WTC11 (cell line): ENCODE results near the gene THBD. TPM values are rescaled to one million over a fixed set of nuclear protein-coding genes. Genes with fewer than 3 reads are reported as not detected.

Experiments used
- ATAC-seq: fragments of 200-7000 bp; cut with Tn5 transposase; 2 replicates; pipeline ENCODE4 v1.10.0; 2021; ENCODE audit warnings: mild to moderate bottlenecking, moderate library complexity
- CTCF ChIA-PET: fragments of 300-600 bp; sonication (Branson Sonifier 250); formaldehyde crosslinking; loops from one replicate; lab custom pipeline; 2021; ENCODE audit warnings: antibody characterized with exemption; lab: Charles Lee
- POLR2A ChIA-PET: fragments of 350-600 bp; sonication (Branson Sonifier 250); formaldehyde crosslinking; loops from one replicate; lab custom pipeline; 2021; ENCODE audit warnings: antibody characterized with exemption; lab: Charles Lee
- DNase-seq: peaks from one replicate; pipeline ENCODE4 v3.0.0; 2021; ENCODE audit warnings: low spot score
- H3K27ac Mint-ChIP-seq: 2 replicates; pipeline ENCODE4 v1.8.0; 2021; ENCODE audit warnings: mixed read lengths
- H3K27me3 Mint-ChIP-seq: 2 replicates; pipeline ENCODE4 v1.8.0; 2021; ENCODE audit warnings: low read depth, mild to moderate bottlenecking, moderate library complexity, mixed read lengths
- H3K36me3 Mint-ChIP-seq: 2 replicates; pipeline ENCODE4 v1.8.0; 2021; ENCODE audit warnings: mixed read lengths
- H3K4me1 Mint-ChIP-seq: 2 replicates; pipeline ENCODE4 v1.8.0; 2022; ENCODE audit warnings: mixed read lengths
- H3K4me3 Mint-ChIP-seq: 2 replicates; pipeline ENCODE4 v1.8.0; 2021; ENCODE audit warnings: mild to moderate bottlenecking, moderate library complexity, mixed read lengths
- H3K9me3 Mint-ChIP-seq: 2 replicates; pipeline ENCODE4 v1.8.0; 2021; ENCODE audit warnings: mixed read lengths
- CBFB ChIP-seq: sonication (generic); formaldehyde crosslinking; IDR thresholded peaks from 2 replicates; pipeline ENCODE4 v1.8.1; 2022; ENCODE audit warnings: mild to moderate bottlenecking, low read depth, missing genetic modification reagents
- CREB1 ChIP-seq: sonication (generic); formaldehyde crosslinking; IDR thresholded peaks from 2 replicates; pipeline ENCODE4 v1.8.0; 2023; ENCODE audit warnings: mild to moderate bottlenecking, missing genetic modification reagents
- FOXK1 ChIP-seq: sonication (generic); formaldehyde crosslinking; IDR thresholded peaks from 2 replicates; pipeline ENCODE4 v1.8.0; 2022; ENCODE audit warnings: mild to moderate bottlenecking, moderate library complexity, missing genetic modification reagents
- IRF2 ChIP-seq: sonication (generic); formaldehyde crosslinking; IDR thresholded peaks from 2 replicates; pipeline ENCODE4 v1.8.0; 2022; ENCODE audit warnings: low read depth, missing genetic modification reagents, borderline replicate concordance
- JUN ChIP-seq: sonication (generic); formaldehyde crosslinking; IDR thresholded peaks from 2 replicates; pipeline ENCODE4 v1.8.0; 2023; ENCODE audit warnings: mild to moderate bottlenecking, missing genetic modification reagents
- NFE2L1 ChIP-seq: sonication (generic); formaldehyde crosslinking; IDR thresholded peaks from 2 replicates; pipeline ENCODE4 v1.8.1; 2023; ENCODE audit warnings: missing genetic modification reagents
- NR1H2 ChIP-seq: sonication (generic); formaldehyde crosslinking; IDR thresholded peaks from 2 replicates; pipeline ENCODE4 v1.9.0; 2021; ENCODE audit warnings: mild to moderate bottlenecking, moderate library complexity, missing genetic modification reagents
- PRRX2 ChIP-seq: fragments of 250-450 bp; sonication (Bioruptor Pico); IDR thresholded peaks from 2 replicates; pipeline ENCODE4 v1.8.0; 2021; ENCODE audit warnings: mild to moderate bottlenecking
- SMAD4 ChIP-seq: sonication (generic); formaldehyde crosslinking; IDR thresholded peaks from 2 replicates; pipeline ENCODE4 v1.8.0; 2022; ENCODE audit warnings: mild to moderate bottlenecking, missing genetic modification reagents
- total RNA-seq: library from RNA; stranded (reverse); gene quantifications from 3 replicates; pipeline ENCODE4 v1.2.3, GENCODE V29; 2021
- TF ChIP-seq, protein P1 (sequence below): fragments of 250-450 bp; sonication (Bioruptor Pico); IDR thresholded peaks from 2 replicates; pipeline ENCODE4 v1.9.0; 2021; ENCODE audit warnings: mild to moderate bottlenecking, borderline replicate concordance
- TF ChIP-seq, protein P2 (sequence below): fragments of 200-600 bp; IDR thresholded peaks from 2 replicates; pipeline ENCODE4 v1.8.0; 2022; ENCODE audit warnings: antibody characterized with exemption
- TF ChIP-seq, protein P3 (sequence below): fragments of 250-450 bp; sonication (Bioruptor Pico); IDR thresholded peaks from 2 replicates; pipeline ENCODE4 v1.9.0; 2021; ENCODE audit warnings: mild to moderate bottlenecking
- TF ChIP-seq, protein P4 (sequence below): fragments of 250-450 bp; sonication (Bioruptor Pico); IDR thresholded peaks from 2 replicates; pipeline ENCODE4 v2.1.2; 2022; ENCODE audit warnings: mild to moderate bottlenecking, moderate library complexity
- TF ChIP-seq, protein P5 (sequence below): sonication (generic); formaldehyde crosslinking; IDR thresholded peaks from 2 replicates; pipeline ENCODE4 v1.8.1; 2023; ENCODE audit warnings: mild to moderate bottlenecking, moderate library complexity, missing genetic modification reagents
- TF ChIP-seq, protein P6 (sequence below): sonication (generic); formaldehyde crosslinking; conservative IDR thresholded peaks from 2 replicates; pipeline ENCODE4 v1.8.1; 2023; ENCODE audit warnings: mild to moderate bottlenecking, low read depth, missing genetic modification reagents, moderate library complexity
- TF ChIP-seq, protein P7 (sequence below): sonication (generic); formaldehyde crosslinking; conservative IDR thresholded peaks from 2 replicates; pipeline ENCODE4 v1.8.1; 2022; ENCODE audit warnings: mild to moderate bottlenecking, missing genetic modification reagents

THBD gene
- total RNA-seq, 1 experiment from 2014 or later = 1.0 TPM

DNA sequence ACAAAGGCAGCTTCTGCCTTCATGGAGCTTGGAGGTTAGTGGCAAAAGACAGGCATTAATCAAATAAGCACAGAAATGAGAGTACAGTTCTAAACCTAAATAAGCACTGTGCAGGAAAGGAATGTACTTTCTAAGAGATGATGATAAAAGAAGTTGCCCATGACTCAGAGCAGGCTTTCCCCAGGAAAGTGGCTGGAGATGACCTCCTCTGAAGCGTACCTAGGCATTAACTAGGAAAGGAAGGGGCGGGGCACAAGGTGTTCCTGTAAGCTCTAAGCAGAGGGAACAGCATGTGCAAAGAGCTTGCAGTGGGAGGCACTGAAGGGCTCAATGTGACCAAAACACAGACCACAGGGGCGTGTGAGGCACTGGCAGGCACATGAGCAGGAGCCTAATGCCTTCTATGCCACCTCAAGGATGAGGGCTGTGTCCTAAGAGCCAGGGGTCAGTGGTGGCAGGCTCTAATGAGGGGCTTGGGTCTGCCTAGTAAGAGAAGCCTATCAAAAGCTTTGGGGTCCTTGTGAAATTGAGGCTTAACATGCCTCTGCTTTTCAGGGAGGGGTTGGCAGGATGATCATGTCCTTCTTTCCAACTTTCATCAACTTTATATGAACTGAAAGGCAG is 9.5 kb downstream of the THBD start (continued):
- TF ChIP-seq, protein P1, sequence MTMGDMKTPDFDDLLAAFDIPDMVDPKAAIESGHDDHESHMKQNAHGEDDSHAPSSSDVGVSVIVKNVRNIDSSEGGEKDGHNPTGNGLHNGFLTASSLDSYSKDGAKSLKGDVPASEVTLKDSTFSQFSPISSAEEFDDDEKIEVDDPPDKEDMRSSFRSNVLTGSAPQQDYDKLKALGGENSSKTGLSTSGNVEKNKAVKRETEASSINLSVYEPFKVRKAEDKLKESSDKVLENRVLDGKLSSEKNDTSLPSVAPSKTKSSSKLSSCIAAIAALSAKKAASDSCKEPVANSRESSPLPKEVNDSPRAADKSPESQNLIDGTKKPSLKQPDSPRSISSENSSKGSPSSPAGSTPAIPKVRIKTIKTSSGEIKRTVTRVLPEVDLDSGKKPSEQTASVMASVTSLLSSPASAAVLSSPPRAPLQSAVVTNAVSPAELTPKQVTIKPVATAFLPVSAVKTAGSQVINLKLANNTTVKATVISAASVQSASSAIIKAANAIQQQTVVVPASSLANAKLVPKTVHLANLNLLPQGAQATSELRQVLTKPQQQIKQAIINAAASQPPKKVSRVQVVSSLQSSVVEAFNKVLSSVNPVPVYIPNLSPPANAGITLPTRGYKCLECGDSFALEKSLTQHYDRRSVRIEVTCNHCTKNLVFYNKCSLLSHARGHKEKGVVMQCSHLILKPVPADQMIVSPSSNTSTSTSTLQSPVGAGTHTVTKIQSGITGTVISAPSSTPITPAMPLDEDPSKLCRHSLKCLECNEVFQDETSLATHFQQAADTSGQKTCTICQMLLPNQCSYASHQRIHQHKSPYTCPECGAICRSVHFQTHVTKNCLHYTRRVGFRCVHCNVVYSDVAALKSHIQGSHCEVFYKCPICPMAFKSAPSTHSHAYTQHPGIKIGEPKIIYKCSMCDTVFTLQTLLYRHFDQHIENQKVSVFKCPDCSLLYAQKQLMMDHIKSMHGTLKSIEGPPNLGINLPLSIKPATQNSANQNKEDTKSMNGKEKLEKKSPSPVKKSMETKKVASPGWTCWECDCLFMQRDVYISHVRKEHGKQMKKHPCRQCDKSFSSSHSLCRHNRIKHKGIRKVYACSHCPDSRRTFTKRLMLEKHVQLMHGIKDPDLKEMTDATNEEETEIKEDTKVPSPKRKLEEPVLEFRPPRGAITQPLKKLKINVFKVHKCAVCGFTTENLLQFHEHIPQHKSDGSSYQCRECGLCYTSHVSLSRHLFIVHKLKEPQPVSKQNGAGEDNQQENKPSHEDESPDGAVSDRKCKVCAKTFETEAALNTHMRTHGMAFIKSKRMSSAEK (CRISPR knock-in tag) = no peak
- TF ChIP-seq, protein P2, sequence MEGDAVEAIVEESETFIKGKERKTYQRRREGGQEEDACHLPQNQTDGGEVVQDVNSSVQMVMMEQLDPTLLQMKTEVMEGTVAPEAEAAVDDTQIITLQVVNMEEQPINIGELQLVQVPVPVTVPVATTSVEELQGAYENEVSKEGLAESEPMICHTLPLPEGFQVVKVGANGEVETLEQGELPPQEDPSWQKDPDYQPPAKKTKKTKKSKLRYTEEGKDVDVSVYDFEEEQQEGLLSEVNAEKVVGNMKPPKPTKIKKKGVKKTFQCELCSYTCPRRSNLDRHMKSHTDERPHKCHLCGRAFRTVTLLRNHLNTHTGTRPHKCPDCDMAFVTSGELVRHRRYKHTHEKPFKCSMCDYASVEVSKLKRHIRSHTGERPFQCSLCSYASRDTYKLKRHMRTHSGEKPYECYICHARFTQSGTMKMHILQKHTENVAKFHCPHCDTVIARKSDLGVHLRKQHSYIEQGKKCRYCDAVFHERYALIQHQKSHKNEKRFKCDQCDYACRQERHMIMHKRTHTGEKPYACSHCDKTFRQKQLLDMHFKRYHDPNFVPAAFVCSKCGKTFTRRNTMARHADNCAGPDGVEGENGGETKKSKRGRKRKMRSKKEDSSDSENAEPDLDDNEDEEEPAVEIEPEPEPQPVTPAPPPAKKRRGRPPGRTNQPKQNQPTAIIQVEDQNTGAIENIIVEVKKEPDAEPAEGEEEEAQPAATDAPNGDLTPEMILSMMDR = no peak
- TF ChIP-seq, protein P3, sequence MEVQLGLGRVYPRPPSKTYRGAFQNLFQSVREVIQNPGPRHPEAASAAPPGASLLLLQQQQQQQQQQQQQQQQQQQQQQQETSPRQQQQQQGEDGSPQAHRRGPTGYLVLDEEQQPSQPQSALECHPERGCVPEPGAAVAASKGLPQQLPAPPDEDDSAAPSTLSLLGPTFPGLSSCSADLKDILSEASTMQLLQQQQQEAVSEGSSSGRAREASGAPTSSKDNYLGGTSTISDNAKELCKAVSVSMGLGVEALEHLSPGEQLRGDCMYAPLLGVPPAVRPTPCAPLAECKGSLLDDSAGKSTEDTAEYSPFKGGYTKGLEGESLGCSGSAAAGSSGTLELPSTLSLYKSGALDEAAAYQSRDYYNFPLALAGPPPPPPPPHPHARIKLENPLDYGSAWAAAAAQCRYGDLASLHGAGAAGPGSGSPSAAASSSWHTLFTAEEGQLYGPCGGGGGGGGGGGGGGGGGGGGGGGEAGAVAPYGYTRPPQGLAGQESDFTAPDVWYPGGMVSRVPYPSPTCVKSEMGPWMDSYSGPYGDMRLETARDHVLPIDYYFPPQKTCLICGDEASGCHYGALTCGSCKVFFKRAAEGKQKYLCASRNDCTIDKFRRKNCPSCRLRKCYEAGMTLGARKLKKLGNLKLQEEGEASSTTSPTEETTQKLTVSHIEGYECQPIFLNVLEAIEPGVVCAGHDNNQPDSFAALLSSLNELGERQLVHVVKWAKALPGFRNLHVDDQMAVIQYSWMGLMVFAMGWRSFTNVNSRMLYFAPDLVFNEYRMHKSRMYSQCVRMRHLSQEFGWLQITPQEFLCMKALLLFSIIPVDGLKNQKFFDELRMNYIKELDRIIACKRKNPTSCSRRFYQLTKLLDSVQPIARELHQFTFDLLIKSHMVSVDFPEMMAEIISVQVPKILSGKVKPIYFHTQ = no peak
- TF ChIP-seq, protein P4, sequence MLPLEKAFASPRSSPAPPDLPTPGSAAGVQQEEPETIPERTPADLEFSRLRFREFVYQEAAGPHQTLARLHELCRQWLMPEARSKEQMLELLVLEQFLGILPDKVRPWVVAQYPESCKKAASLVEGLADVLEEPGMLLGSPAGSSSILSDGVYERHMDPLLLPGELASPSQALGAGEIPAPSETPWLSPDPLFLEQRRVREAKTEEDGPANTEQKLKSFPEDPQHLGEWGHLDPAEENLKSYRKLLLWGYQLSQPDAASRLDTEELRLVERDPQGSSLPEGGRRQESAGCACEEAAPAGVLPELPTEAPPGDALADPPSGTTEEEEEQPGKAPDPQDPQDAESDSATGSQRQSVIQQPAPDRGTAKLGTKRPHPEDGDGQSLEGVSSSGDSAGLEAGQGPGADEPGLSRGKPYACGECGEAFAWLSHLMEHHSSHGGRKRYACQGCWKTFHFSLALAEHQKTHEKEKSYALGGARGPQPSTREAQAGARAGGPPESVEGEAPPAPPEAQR (CRISPR knock-in tag) = no peak
- TF ChIP-seq SMAD4 (CRISPR knock-in tag) = no peak

DNA sequence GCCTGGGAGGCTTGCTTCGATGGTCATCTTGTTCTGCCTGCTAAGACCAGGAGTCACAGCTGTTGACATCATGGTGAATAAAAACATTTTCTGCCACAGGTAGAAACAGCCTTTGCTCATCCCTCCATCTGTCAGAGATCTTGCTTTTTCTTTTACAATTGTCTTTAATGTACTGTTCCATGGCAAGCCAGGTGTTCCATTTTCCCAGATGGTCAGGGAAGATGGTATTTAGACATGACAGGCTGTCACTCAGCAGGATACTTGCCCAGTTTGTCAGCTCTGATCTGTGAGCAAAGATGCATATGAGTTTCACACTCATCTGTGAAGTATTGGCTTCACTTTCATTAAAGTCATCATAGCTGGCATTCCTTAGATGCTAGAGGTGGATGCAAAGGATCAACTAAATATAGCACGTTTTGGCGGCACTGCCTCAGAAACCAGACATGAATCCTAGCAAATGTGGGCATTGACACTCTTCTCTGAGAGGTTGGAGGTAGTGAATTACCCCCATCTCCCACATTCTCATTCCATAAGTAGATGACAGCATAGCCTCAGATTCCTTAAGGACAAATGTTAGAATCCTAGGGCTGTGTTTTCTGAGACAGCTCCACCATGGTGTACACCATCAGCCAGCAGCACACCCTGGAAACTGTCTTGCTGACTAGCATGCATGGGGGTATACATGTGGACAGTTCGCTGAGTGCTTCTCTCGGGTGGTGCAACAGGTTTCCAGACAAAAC is 10.2 kb downstream of the THBD start:
- TF ChIP-seq, protein P5, sequence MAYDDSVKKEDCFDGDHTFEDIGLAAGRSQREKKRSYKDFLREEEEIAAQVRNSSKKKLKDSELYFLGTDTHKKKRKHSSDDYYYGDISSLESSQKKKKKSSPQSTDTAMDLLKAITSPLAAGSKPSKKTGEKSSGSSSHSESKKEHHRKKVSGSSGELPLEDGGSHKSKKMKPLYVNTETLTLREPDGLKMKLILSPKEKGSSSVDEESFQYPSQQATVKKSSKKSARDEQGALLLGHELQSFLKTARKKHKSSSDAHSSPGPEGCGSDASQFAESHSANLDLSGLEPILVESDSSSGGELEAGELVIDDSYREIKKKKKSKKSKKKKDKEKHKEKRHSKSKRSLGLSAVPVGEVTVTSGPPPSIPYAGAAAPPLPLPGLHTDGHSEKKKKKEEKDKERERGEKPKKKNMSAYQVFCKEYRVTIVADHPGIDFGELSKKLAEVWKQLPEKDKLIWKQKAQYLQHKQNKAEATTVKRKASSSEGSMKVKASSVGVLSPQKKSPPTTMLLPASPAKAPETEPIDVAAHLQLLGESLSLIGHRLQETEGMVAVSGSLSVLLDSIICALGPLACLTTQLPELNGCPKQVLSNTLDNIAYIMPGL (CRISPR knock-in tag) = no peak
- no peak for TF ChIP-seq JUN
- no peak for TF ChIP-seq CBFB
- TF ChIP-seq, protein P6, sequence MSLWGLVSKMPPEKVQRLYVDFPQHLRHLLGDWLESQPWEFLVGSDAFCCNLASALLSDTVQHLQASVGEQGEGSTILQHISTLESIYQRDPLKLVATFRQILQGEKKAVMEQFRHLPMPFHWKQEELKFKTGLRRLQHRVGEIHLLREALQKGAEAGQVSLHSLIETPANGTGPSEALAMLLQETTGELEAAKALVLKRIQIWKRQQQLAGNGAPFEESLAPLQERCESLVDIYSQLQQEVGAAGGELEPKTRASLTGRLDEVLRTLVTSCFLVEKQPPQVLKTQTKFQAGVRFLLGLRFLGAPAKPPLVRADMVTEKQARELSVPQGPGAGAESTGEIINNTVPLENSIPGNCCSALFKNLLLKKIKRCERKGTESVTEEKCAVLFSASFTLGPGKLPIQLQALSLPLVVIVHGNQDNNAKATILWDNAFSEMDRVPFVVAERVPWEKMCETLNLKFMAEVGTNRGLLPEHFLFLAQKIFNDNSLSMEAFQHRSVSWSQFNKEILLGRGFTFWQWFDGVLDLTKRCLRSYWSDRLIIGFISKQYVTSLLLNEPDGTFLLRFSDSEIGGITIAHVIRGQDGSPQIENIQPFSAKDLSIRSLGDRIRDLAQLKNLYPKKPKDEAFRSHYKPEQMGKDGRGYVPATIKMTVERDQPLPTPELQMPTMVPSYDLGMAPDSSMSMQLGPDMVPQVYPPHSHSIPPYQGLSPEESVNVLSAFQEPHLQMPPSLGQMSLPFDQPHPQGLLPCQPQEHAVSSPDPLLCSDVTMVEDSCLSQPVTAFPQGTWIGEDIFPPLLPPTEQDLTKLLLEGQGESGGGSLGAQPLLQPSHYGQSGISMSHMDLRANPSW (CRISPR knock-in tag) = no peak
- no peak for TF ChIP-seq NR1H2
- no peak for TF ChIP-seq NFE2L1 (CRISPR knock-in tag)
- no peak for TF ChIP-seq FOXK1 (CRISPR knock-in tag)
- TF ChIP-seq, protein P7, sequence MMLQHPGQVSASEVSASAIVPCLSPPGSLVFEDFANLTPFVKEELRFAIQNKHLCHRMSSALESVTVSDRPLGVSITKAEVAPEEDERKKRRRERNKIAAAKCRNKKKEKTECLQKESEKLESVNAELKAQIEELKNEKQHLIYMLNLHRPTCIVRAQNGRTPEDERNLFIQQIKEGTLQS (CRISPR knock-in tag) = no peak
- TF ChIP-seq PRRX2 = no peak
- TF ChIP-seq IRF2 (CRISPR knock-in tag) = no peak
- TF ChIP-seq CREB1 (CRISPR knock-in tag) = no peak
- ATAC-seq (no peak), DNase-seq (no peak)
- POLR2A ChIA-PET = no interaction called here
- no peak overlapping the region for H3K4me3 Mint-ChIP-seq
- peaks cover 84% of the 10 kb centered on the region for H3K27me3 Mint-ChIP-seq
- H3K27ac Mint-ChIP-seq = no peak overlapping the region
- peaks cover 3% of the 10 kb centered on the region; the same call in 1 of the 2 replicates for H3K9me3 Mint-ChIP-seq
- CTCF ChIA-PET = interaction anchor here (1.4 kb wide), 1 partner anchor 12 kb away, joined by 3 read pairs; no protein-coding TSS in a partner anchor
- H3K36me3 Mint-ChIP-seq = no peaks in the 10 kb centered on the region; the same call in 1 of the 2 replicates
- peaks cover 48% of the 10 kb centered on the region for H3K4me1 Mint-ChIP-seq
